ENCODE data around the gene CUZD1. TPM values are rescaled to one million over a fixed set of nuclear protein-coding genes. Genes with fewer than 3 reads are reported as not detected.

The CUZD1 gene
- total RNA-seq, 1 donor from 2014 or later: 0.23 TPM

DNA sequence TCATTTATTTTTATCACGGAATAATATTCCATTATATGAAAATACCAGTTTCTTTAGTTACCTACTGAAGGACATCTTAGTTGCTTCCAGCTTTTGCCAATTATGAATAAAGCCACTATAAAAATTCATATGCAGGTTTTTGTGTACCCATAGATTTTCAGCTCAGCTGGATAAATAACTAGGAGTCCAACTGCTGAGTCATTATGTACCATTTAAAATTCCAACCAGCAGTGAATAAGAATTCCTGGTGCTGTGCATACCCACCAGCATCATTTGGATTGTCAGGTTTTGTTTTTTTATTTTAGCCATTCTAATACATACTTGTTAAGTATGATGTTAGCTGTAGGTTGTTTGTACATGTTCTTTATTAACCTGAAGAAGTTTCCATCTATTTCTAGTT lies 19.2 kb upstream of the CUZD1 start:
- H3K36me3 Mint-ChIP-seq (ENCODE audit: low read depth, unreplicated experiment): no peaks in the 10 kb centered on the region
- H3K27ac Mint-ChIP-seq (ENCODE audit: unreplicated experiment): peak overlapping the region; percentile 1
- H3K79me2 ChIP-seq (ENCODE audit: insufficient read depth, low read length): peaks cover 50% of the 10 kb centered on the region

GRCh38 chr10:122864194-122864592 lies 18.5 kb upstream of the CUZD1 start:
- Histone ChIP-seq H3K4me3 (ENCODE audit: insufficient read depth, low read depth, low read length) (no peak overlapping the region), H3K36me3 (ENCODE audit: insufficient read depth, low read length) (no peaks in the 10 kb centered on the region), H4K20me1 (ENCODE audit: insufficient read depth, low read length) (no peaks in the 10 kb centered on the region), H3K9ac (ENCODE audit: low read length) (no peak overlapping the region), H2AFZ (ENCODE audit: low read depth, low read length) (no peak overlapping the region), H3K9me3 (ENCODE audit: insufficient read depth, low read depth, low read length) (no peaks in the 10 kb centered on the region), H3K79me2 (ENCODE audit: insufficient read depth, low read length) (peaks cover 57% of the 10 kb centered on the region), H3K27ac (ENCODE audit: low read depth, low read length) (no peak overlapping the region), H3K27me3 (ENCODE audit: insufficient read depth, low read length) (no peaks in the 10 kb centered on the region), H3K4me2 (ENCODE audit: low read length) (no peak overlapping the region), H3K4me1 (ENCODE audit: insufficient read depth, low read length) (peaks cover 21% of the 10 kb centered on the region)
- Mint-ChIP-seq H3K4me3 (ENCODE audit: unreplicated experiment) (no peak overlapping the region), H3K9me3 (ENCODE audit: unreplicated experiment) (peaks cover 11% of the 10 kb centered on the region), H3K4me1 (ENCODE audit: low read depth, unreplicated experiment) (peaks cover 18% of the 10 kb centered on the region), H3K27ac (ENCODE audit: unreplicated experiment) (no peak overlapping the region), H3K36me3 (ENCODE audit: low read depth, unreplicated experiment) (no peaks in the 10 kb centered on the region), H3K27me3 (ENCODE audit: low read depth, unreplicated experiment) (no peaks in the 10 kb centered on the region)
- FAIRE-seq: no peak
- no peak for DNase-seq (ENCODE audit: low read depth)
- no peak for TF ChIP-seq CTCF (IDR thresholded peaks at IDR 0.05; ENCODE audit: insufficient read depth, low read depth, low read length)
- TF ChIP-seq EZH2 (IDR thresholded peaks at IDR 0.05; ENCODE audit: insufficient read depth, low read length): no peak

More for the DNA sequence above, 19.2 kb upstream of the CUZD1 start:
- H3K27ac ChIP-seq (ENCODE audit: low read depth, low read length): peak overlapping the region; percentile 37
- H3K9ac ChIP-seq (ENCODE audit: low read length): no peak overlapping the region
- no peaks in the 10 kb centered on the region for H3K27me3 Mint-ChIP-seq (ENCODE audit: low read depth, unreplicated experiment)
- no peaks in the 10 kb centered on the region for H4K20me1 ChIP-seq (ENCODE audit: insufficient read depth, low read length)
- no peaks in the 10 kb centered on the region for H3K36me3 ChIP-seq (ENCODE audit: insufficient read depth, low read length)
- TF ChIP-seq EZH2 (IDR thresholded peaks at IDR 0.05; ENCODE audit: insufficient read depth, low read length) (no peak), CTCF (IDR thresholded peaks at IDR 0.05; ENCODE audit: insufficient read depth, low read depth, low read length) (no peak)
- H3K27me3 ChIP-seq (ENCODE audit: insufficient read depth, low read length): no peaks in the 10 kb centered on the region
- H3K4me1 Mint-ChIP-seq (ENCODE audit: low read depth, unreplicated experiment): peaks cover 18% of the 10 kb centered on the region
- H3K4me3 Mint-ChIP-seq (ENCODE audit: unreplicated experiment): no peak overlapping the region
- peak; percentile 41 for DNase-seq (ENCODE audit: low read depth)
- no peak overlapping the region for H3K4me3 ChIP-seq (ENCODE audit: insufficient read depth, low read depth, low read length)
- H2AFZ ChIP-seq (ENCODE audit: low read depth, low read length): no peak overlapping the region
- peaks cover 12% of the 10 kb centered on the region for H3K9me3 Mint-ChIP-seq (ENCODE audit: unreplicated experiment)
- H3K4me2 ChIP-seq (ENCODE audit: low read length): peak overlapping the region; percentile 13
- H3K9me3 ChIP-seq (ENCODE audit: insufficient read depth, low read depth, low read length): no peaks in the 10 kb centered on the region
- FAIRE-seq: no peak
- H3K4me1 ChIP-seq (ENCODE audit: insufficient read depth, low read length): peaks cover 21% of the 10 kb centered on the region
